Measurements from ENCODE around the gene GNA15. TPM values are rescaled to one million over a fixed set of nuclear protein-coding genes. Genes with fewer than 3 reads are reported as not detected.

The GNA15 gene
- total RNA-seq, 2 donors from 2014 or later: 13.0 to 14.0 TPM

DNA sequence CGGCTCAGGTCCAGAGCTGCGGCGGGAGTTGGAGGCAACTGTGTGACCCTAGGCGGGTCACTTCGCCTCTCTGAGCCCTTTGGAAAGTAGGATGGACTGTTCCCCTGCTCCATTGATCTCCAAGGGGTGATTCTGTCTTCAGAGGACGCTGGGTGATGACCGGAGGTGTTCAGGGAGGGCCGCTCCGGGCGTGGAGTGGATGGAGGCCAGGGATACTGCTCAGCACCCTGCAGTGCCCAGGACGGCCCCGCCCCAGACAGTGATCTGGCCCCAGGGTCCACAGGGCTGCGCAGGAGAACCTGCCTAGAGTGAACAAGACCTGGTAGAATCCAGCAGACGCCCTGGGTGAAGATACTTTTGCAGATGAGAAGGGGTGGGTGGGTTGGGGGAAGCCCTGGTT, 56.9 kb downstream of the GNA15 start:
- Histone ChIP-seq H3K36me3 (peaks cover 14% of the 10 kb centered on the region), H3K27ac (no peak overlapping the region), H3K27me3 (replicated peaks; ENCODE audit: insufficient read depth) (no peaks in the 10 kb centered on the region), H3K4me1 (ENCODE audit: control insufficient read depth in 1 of 2, low read depth in 2 of 2) (peaks cover 0 to 5% of the 10 kb centered on the region in 2 donors), H3K9me3 (no peaks in the 10 kb centered on the region), H3K4me3 (no peak overlapping the region)
- DNase-seq (ENCODE audit: low spot score) (no peak), ATAC-seq (ENCODE audit: insufficient number of reproducible peaks, low FRiP score, low read depth) (no peak)
- TF ChIP-seq, protein P1, sequence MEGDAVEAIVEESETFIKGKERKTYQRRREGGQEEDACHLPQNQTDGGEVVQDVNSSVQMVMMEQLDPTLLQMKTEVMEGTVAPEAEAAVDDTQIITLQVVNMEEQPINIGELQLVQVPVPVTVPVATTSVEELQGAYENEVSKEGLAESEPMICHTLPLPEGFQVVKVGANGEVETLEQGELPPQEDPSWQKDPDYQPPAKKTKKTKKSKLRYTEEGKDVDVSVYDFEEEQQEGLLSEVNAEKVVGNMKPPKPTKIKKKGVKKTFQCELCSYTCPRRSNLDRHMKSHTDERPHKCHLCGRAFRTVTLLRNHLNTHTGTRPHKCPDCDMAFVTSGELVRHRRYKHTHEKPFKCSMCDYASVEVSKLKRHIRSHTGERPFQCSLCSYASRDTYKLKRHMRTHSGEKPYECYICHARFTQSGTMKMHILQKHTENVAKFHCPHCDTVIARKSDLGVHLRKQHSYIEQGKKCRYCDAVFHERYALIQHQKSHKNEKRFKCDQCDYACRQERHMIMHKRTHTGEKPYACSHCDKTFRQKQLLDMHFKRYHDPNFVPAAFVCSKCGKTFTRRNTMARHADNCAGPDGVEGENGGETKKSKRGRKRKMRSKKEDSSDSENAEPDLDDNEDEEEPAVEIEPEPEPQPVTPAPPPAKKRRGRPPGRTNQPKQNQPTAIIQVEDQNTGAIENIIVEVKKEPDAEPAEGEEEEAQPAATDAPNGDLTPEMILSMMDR (IDR thresholded peaks at IDR 0.05): no peak

DNA sequence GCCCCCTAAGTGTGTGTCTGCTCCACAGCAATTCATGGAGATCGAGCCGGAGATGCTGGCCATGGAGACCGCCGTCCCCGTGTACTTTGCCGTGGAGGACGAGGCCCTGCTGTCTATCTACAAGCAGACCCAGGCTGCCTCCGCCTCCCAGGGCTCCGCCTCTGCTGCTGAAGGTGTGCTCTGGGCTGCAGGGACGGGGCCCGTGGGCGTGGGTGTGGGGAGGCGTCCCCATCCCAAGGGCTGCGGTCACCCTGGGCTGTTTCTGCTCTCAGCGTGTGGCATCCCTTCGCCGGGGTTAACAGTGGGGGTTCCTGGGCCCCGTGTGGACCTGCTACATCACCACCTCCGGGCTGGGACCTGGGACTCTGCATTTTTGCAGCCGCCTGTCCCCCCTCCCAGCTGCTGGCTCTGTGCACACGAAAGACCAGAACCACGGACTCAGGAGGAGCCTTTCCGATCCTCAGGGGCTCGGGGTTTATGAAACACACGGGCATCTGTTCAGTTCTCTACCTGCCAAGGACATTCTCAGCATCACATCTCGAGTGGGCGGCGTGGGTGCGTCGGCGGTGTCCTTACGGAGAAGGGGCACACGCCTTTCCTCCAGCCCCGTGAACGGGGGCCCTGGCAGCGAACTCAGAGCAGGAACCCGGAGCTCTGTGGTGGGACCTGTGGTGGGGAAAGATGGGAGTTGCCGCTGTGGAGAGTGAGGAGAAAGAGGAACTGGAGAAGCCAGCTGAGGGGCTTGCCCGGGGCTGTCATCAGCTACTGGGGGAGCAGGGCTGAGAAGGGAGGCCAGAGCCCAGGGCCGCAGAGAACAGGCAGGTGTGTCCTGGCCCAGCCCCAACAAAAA, 57.6 kb downstream of the GNA15 start:
- H3K4me3 ChIP-seq: no peak overlapping the region
- H3K36me3 ChIP-seq: peaks cover 14% of the 10 kb centered on the region
- ATAC-seq (ENCODE audit: insufficient number of reproducible peaks, low FRiP score, low read depth) (no peak), DNase-seq (ENCODE audit: low spot score) (no peak)
- TF ChIP-seq, protein P1 (IDR thresholded peaks at IDR 0.05): no peak
- H3K4me1 ChIP-seq (ENCODE audit: control insufficient read depth in 1 of 2, low read depth in 2 of 2): no peaks in the 10 kb centered on the region
- H3K27ac ChIP-seq: no peak overlapping the region
- no peaks in the 10 kb centered on the region for H3K27me3 ChIP-seq (replicated peaks; ENCODE audit: insufficient read depth)
- H3K9me3 ChIP-seq: no peaks in the 10 kb centered on the region

DNA sequence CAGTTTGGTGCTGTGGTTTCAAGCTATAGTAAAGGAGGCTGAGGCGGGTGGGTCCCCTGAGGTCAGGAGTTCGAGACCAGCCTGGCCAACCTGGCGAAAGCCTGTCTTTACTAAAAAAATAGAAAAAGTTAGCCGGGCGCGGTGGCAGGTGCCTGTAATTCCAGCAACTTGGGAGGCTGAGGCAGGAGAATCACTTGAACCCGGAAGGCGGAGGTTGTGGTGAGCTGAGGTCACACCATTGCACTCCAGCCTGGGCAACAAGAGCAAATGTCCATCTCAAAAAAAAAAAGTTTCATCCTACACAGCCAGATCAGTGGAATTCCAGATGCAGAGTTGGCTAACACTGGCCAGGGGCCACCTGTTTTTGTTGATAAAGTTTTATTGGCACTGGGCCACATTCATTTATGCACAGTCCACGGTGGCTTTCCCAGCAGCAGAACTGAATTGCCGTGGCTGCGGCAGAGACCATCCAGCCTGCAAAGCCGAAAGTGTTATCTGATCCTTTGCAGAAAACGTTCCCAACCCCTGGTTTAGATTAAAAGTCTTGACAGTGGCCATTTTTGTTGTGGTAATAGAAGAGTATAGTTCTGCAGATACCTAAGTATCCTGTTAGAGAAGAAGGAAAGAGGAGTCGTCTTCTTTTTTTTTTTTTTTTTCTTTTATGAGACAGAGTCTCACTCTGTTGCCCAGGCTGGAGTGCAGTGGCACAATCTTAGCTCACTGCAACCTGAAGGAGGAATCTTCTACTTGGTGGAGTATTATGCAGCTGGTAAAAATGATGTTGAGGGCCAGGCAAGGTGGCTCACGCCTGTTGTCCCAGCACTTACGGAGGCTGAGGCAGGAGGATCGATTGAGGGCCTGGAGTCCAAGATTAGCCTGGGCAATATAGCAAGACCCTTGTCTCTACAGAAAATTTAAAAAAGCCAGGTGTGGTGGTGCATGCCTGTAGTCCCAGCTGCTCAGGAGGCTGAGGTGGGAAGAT, 58.6 kb downstream of the GNA15 start:
- H3K27ac ChIP-seq: no peak overlapping the region
- H3K9me3 ChIP-seq: no peaks in the 10 kb centered on the region
- no peaks in the 10 kb centered on the region for H3K4me1 ChIP-seq (ENCODE audit: control insufficient read depth in 1 of 2, low read depth in 2 of 2)
- peaks cover 16% of the 10 kb centered on the region for H3K36me3 ChIP-seq
- H3K27me3 ChIP-seq (replicated peaks; ENCODE audit: insufficient read depth): no peaks in the 10 kb centered on the region
- no peak overlapping the region for H3K4me3 ChIP-seq
- DNase-seq (ENCODE audit: low spot score) (no peak), ATAC-seq (ENCODE audit: insufficient number of reproducible peaks, low FRiP score, low read depth) (no peak)
- TF ChIP-seq, protein P1 (IDR thresholded peaks at IDR 0.05): no peak

DNA sequence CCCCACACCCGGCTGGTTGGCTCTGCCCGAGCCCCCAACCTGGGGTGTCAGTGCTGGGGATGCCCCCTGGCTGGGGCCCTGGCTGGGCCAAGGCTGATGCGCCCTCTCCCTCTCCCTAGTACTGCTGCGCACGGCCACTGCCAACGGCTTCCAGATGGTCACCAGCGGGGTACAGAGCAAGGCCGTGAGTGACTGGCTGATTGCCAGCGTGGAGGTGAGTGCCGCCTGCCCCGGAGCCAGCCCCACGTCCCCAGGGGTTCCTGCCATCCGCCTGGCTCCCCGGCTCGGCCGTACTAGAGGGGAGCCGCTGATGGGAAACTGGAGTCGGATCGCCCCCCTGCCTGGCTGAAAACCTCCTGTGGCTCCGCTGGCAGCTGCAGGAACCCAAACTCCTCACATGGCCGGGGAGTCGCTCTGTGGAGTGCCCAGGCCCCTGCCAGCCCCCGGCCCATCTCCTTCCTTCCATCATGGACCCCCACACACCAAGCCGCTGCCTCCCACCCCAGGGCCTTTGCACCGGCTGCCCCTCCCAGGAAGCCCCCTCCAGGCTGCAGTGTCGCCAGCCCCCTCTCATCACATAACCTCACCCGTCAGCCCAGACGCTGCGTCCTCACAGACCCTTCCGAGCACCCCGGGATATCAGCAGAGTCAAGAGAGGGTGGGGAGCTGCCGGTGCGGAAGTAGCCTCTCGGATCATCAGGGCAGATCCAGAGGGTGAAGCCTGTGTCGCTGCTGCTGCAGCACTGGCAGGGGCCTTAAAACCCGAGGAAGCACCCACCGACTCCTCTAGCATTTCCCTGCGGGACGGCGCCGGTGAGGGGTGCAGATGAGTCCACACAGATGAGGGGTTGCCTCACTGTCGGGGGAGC, 60.5 kb downstream of the GNA15 start:
- no peaks in the 10 kb centered on the region for H3K27me3 ChIP-seq (replicated peaks; ENCODE audit: insufficient read depth)
- TF ChIP-seq, protein P1 (IDR thresholded peaks at IDR 0.05): no peak
- peaks cover 16% of the 10 kb centered on the region for H3K36me3 ChIP-seq
- no peak overlapping the region for H3K4me3 ChIP-seq
- no peak for ATAC-seq (ENCODE audit: insufficient number of reproducible peaks, low FRiP score, low read depth)
- no peak overlapping the region for H3K27ac ChIP-seq
- H3K9me3 ChIP-seq: no peaks in the 10 kb centered on the region
- H3K4me1 ChIP-seq (ENCODE audit: control insufficient read depth in 1 of 2, low read depth in 2 of 2): no peaks in the 10 kb centered on the region
- no peak for DNase-seq (ENCODE audit: low spot score)
